ENCODE results near the gene CDRT4.

- TF ChIP-seq CTCF (IDR thresholded peaks at IDR 0.05) (no peak), POLR2AphosphoS5 (IDR thresholded peaks at IDR 0.05; ENCODE audit: insufficient read depth in 1 of 2, low read depth in 1 of 2) (peak in 1 of 2 donors; percentile 16)
Observed at GRCh38 chr17:15404106-15405057, 63.0 kb downstream of the CDRT4 start.
